GM12878 (cell line): ENCODE data around the gene LCN12. TPM values are rescaled to one million over a fixed set of nuclear protein-coding genes. Genes with fewer than 3 reads are reported as not detected.

Experiments
- ATAC-seq: fragments of 200-7000 bp; cut with Tn5 transposase; 3 replicates; pipeline ENCODE4 v1.9.1; 2020; ENCODE audit warnings: mild to moderate bottlenecking, moderate library complexity
- BruUV-seq: library from RNA; stranded (reverse); fragments of 400-500 nt; replicated peaks from 2 replicates; lab custom pipeline; 2021; lab: Mats Ljungman, UMichigan
- CTCF ChIA-PET: fragments of 300-600 bp; sonication (Branson Sonifier 250); formaldehyde crosslinking; extraction: SDS; loops from one replicate; lab custom pipeline; 2021; ENCODE audit warnings: inconsistent platforms; lab: Yijun Ruan, JAX
- POLR2A ChIA-PET: fragments of 350-600 bp; formaldehyde crosslinking; extraction: SDS; loops from one replicate; lab custom pipeline; 2021; ENCODE audit warnings: inconsistent platforms; lab: Charles Lee
- RAD21 ChIA-PET: fragments of 300-600 bp; sonication (Branson Sonifier 250); formaldehyde crosslinking; loops from one replicate; lab custom pipeline; 2023; ENCODE audit warnings: antibody characterized with exemption; ENCODE audit not compliant: unreplicated experiment; lab: Charles Lee
- SMC1A ChIA-PET: fragments of 300-600 bp; sonication (Branson Sonifier 250); formaldehyde crosslinking; loops from one replicate; lab custom pipeline; 2023; ENCODE audit not compliant: unreplicated experiment, uncharacterized antibody; lab: Charles Lee
- DNase-seq: peaks from one replicate; pipeline ENCODE4 v3.0.0-alpha.2; 2011; ENCODE audit warnings: low read depth, low spot score
- FAIRE-seq: peaks from 3 replicates; lab custom pipeline; 2011; peaks lifted over from hg19 to GRCh38; lab: Jason Lieb, UNC
- H2AFZ ChIP-seq: 2 replicates; pipeline ENCODE4 v1.6.0; 2011; ENCODE audit warnings: low read depth, low read length, control low read depth; ENCODE audit not compliant: control insufficient read depth
- H3K27ac ChIP-seq: 2 replicates; pipeline ENCODE4 v1.5.1; 2011; ENCODE audit warnings: control low read depth; ENCODE audit not compliant: control insufficient read depth, insufficient read depth
- H3K27me3 ChIP-seq, 2 experiments: replicated peaks in 1 of 2; 2 replicates each; pipeline versions ENCODE4 v1.6.0 to v1.6.1; 2011; ENCODE audit warnings: low read length in 1 of 2; ENCODE audit not compliant: control insufficient read depth in 2 of 2, insufficient read depth in 2 of 2
- H3K36me3 ChIP-seq, 2 experiments: 2 replicates each; pipeline ENCODE4 v1.5.1; 2011; ENCODE audit warnings: low read length in 1 of 2; ENCODE audit not compliant: control insufficient read depth in 2 of 2, insufficient read depth in 2 of 2
- H3K4me1 ChIP-seq: 2 replicates; pipeline ENCODE4 v1.6.1; 2011; ENCODE audit warnings: mild to moderate bottlenecking, low read length, moderate library complexity, mixed read lengths; ENCODE audit not compliant: control insufficient read depth, insufficient read depth
- H3K4me2 ChIP-seq: 2 replicates; pipeline ENCODE4 v1.6.0; 2011; ENCODE audit warnings: control low read depth; ENCODE audit not compliant: control insufficient read depth, insufficient read depth
- H3K4me3 ChIP-seq: fragments of 200-600 bp; sonication (generic); 2 replicates; pipeline ENCODE4 v1.5.1; 2016
- H3K79me2 ChIP-seq: 2 replicates; pipeline ENCODE4 v1.6.0; 2011; ENCODE audit warnings: low read length; ENCODE audit not compliant: control insufficient read depth, insufficient read depth
- H3K9ac ChIP-seq: 2 replicates; pipeline ENCODE4 v1.8.0; 2011; ENCODE audit warnings: low read length, control low read depth, mixed read lengths; ENCODE audit not compliant: control insufficient read depth, insufficient read depth
- H3K9me3 ChIP-seq: replicated peaks from 3 replicates; pipeline ENCODE4 v1.5.1; 2011; ENCODE audit warnings: mild to moderate bottlenecking, low read length; ENCODE audit not compliant: control insufficient read depth, insufficient read depth
- H4K20me1 ChIP-seq: 2 replicates; pipeline ENCODE4 v1.6.0; 2011; ENCODE audit not compliant: control insufficient read depth, insufficient read depth
- BMI1 ChIP-seq: fragments of 450-650 bp; IDR thresholded peaks from 2 replicates; pipeline ENCODE4 v1.6.1; 2016; ENCODE audit warnings: mild to moderate bottlenecking, moderate library complexity, borderline replicate concordance
- CHD2 ChIP-seq: IDR thresholded peaks from 2 replicates; pipeline ENCODE4 v1.6.1; 2011; ENCODE audit warnings: low read depth, low read length, improper control_type of control experiment, borderline replicate concordance
- CREM ChIP-seq: IDR thresholded peaks from 2 replicates; pipeline ENCODE4 v1.6.1; 2014; ENCODE audit warnings: antibody characterized with exemption, low read depth
- DPF2 ChIP-seq: fragments of 450-650 bp; IDR thresholded peaks from 2 replicates; pipeline ENCODE4 v1.6.1; 2017; ENCODE audit warnings: mild to moderate bottlenecking
- EP300 ChIP-seq, 2 experiments: fragments of 150-350 bp in 1 of 2; IDR thresholded peaks; 2 replicates each; pipeline ENCODE4 v1.6.1; 2011 to 2012; ENCODE audit warnings: low read depth in 2 of 2, low read length in 2 of 2, borderline replicate concordance in 1 of 2, improper control_type of control experiment in 1 of 2, inconsistent platforms in 1 of 2; ENCODE audit not compliant: control insufficient read depth in 1 of 2
- EZH2 ChIP-seq: IDR thresholded peaks from 2 replicates; pipeline ENCODE4 v1.6.1; 2012; ENCODE audit warnings: low read depth, mild to moderate bottlenecking, control low read depth, inconsistent platforms, low read length, borderline replicate concordance; ENCODE audit not compliant: control insufficient read depth
- IKZF1 ChIP-seq: fragments of 450-650 bp; conservative IDR thresholded peaks from 2 replicates; pipeline ENCODE4 v1.6.1; 2017; ENCODE audit warnings: antibody characterized with exemption, mild to moderate bottlenecking
- MYB ChIP-seq: fragments of 150-350 bp; IDR thresholded peaks from 2 replicates; pipeline ENCODE4 v1.6.1; 2014; ENCODE audit warnings: mild to moderate bottlenecking, low read depth, low read length, borderline replicate concordance
- NR2F1 ChIP-seq: fragments of 450-650 bp; conservative IDR thresholded peaks from 2 replicates; pipeline ENCODE4 v1.6.1; 2017; ENCODE audit warnings: mild to moderate bottlenecking
- SIX5 ChIP-seq: IDR thresholded peaks from 2 replicates; pipeline ENCODE4 v1.6.1; 2011; ENCODE audit warnings: mild to moderate bottlenecking, low read depth, low read length, moderate library complexity; ENCODE audit not compliant: severe bottlenecking
- ZSCAN29 ChIP-seq: fragments of 450-650 bp; IDR thresholded peaks from 2 replicates; pipeline ENCODE4 v1.6.1; 2017; ENCODE audit warnings: mild to moderate bottlenecking, moderate library complexity
- WGBS: methylation state at CpG from one replicate; pipeline ENCODE4 v1.1.6; 2016; ENCODE audit warnings: low lambda C conversion rate; ENCODE audit not compliant: insufficient replicate concordance, insufficient coverage; ENCODE audit errors: missing lambda C conversion rate; 5-methylcytosine and 5-hydroxymethylcytosine counted together
- in situ Hi-C: fragments of 300-500 bp; cut with MboI; formaldehyde crosslinking; loops from 9 replicates; pipeline ENCODE4 v1.14.3; 2018; ENCODE audit warnings: mixed read lengths
- intact Hi-C: fragments of 100-400 bp; cut with micrococcal nuclease; formaldehyde crosslinking; loops from one replicate; pipeline ENCODE4 v1.14.2; 2022; ENCODE audit not compliant: unreplicated experiment
- polyA plus RNA-seq, 11 experiments: library from polyadenylated mRNA; depleted of rRNA in 4 of 11; unstranded in 6 of 11; stranded (reverse) in 5 of 11; fragments of >200 nt; fragmentation: Nextera tagmentation in 4 of 11; fragmentation: Illumina TruSeq in 1 of 11; extraction: Ambion mirVana in 4 of 11; extraction: Trizol in 1 of 11; gene quantifications; 1 replicate in 1 of 11; 2 replicates in 10 of 11; pipeline versions ENCODE4 v1.2.1 to v1.2.3, GENCODE V29; 2011 to 2016; ENCODE audit warnings: inconsistent platforms in 2 of 11, missing spikeins in 2 of 11, low read depth in 1 of 11
- total RNA-seq, 4 experiments: library from RNA; depleted of rRNA in 3 of 4; stranded (reverse); fragments of >200 nt in 3 of 4; fragmentation: Illumina TruSeq in 1 of 4; extraction: Trizol in 1 of 4; gene quantifications; 2 replicates each; pipeline versions ENCODE4 v1.2.1 to v1.2.3, GENCODE V29; 2013 to 2021
- TF ChIP-seq, protein P1 (sequence below): fragments of 450-650 bp; conservative IDR thresholded peaks from 2 replicates; pipeline ENCODE4 v1.6.1; 2017; ENCODE audit warnings: mild to moderate bottlenecking, moderate library complexity
- TF ChIP-seq, protein P2 (sequence below): fragments of 450-650 bp; IDR thresholded peaks from 2 replicates; pipeline ENCODE4 v1.6.1; 2017; ENCODE audit warnings: borderline replicate concordance
- TF ChIP-seq, protein P3 (sequence below): IDR thresholded peaks from 2 replicates; pipeline ENCODE4 v1.6.1; 2011; ENCODE audit warnings: low read depth, low read length, improper control_type of control experiment, borderline replicate concordance

LCN12 gene
- total and polyA plus RNA-seq, 10 of the 15 experiments (the other 5 are each of a cell fraction or from before 2014, with no cell fraction given) = 0.06 to 0.64 (median 0.40) TPM; not detected in 3

DNA sequence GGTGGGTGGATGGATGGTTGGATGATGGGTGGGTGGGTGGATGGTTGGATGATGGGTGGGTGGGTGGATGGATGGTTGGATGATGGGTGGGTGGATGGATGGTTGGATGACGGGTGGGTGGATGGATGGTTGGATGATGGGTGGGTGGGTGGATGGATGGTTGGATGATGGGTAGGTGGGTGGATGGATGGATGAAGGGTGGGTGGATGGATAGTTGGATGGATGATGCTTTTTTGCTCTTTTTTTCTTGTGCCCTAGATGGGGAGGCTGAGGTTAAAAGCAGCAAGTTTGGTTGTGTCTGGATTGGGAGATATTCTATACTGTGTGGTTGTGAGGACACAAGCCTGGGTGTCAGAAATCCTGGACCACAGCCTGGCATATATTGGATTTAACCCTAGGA lies 5.4 kb downstream of the LCN12 start (continued):
- TF ChIP-seq, protein P1, sequence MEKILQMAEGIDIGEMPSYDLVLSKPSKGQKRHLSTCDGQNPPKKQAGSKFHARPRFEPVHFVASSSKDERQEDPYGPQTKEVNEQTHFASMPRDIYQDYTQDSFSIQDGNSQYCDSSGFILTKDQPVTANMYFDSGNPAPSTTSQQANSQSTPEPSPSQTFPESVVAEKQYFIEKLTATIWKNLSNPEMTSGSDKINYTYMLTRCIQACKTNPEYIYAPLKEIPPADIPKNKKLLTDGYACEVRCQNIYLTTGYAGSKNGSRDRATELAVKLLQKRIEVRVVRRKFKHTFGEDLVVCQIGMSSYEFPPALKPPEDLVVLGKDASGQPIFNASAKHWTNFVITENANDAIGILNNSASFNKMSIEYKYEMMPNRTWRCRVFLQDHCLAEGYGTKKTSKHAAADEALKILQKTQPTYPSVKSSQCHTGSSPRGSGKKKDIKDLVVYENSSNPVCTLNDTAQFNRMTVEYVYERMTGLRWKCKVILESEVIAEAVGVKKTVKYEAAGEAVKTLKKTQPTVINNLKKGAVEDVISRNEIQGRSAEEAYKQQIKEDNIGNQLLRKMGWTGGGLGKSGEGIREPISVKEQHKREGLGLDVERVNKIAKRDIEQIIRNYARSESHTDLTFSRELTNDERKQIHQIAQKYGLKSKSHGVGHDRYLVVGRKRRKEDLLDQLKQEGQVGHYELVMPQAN = no peak
- TF ChIP-seq NR2F1 = no peak

DNA sequence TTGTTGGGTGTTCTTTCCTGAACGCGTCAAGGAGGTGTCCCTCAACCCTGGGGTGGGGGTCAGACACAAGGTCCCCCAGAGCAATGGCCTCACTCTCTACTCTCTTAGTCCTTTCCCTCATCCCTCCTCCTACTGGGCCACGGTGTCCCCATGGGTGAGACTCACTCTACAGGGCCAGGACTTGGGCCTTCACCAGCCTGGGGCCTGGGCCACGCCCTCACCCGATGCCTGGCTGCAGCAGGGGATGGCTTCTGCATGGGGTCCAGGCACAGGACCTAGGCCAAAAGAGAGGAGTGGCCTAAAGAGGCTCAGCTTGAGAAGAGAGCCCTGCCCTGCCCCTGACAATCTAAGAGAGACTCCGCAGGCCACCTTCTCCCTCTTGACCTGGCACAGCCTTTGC lies 5.8 kb downstream of the LCN12 start:
- no peak for FAIRE-seq
- H3K4me1 ChIP-seq = no peaks in the 10 kb centered on the region
- no peak overlapping the region for H3K9ac ChIP-seq
- H3K9me3 ChIP-seq = no peaks in the 10 kb centered on the region
- H3K36me3 ChIP-seq = no peaks in the 10 kb centered on the region
- H2AFZ ChIP-seq = no peak overlapping the region
- no peak for TF ChIP-seq SIX5
- no peak for TF ChIP-seq CREM
- TF ChIP-seq MYB = no peak
- no peak for TF ChIP-seq DPF2
- no peak for TF ChIP-seq EP300 (IDR thresholded peaks at IDR 0.05; ENCODE audit: borderline replicate concordance in 1 of 2, control insufficient read depth in 1 of 2, low read depth in 2 of 2, low read length in 2 of 2)
- no peak for TF ChIP-seq IKZF1
- TF ChIP-seq ZSCAN29 = no peak
- TF ChIP-seq CHD2 = no peak
- no peak for TF ChIP-seq EZH2
- TF ChIP-seq, protein P2, sequence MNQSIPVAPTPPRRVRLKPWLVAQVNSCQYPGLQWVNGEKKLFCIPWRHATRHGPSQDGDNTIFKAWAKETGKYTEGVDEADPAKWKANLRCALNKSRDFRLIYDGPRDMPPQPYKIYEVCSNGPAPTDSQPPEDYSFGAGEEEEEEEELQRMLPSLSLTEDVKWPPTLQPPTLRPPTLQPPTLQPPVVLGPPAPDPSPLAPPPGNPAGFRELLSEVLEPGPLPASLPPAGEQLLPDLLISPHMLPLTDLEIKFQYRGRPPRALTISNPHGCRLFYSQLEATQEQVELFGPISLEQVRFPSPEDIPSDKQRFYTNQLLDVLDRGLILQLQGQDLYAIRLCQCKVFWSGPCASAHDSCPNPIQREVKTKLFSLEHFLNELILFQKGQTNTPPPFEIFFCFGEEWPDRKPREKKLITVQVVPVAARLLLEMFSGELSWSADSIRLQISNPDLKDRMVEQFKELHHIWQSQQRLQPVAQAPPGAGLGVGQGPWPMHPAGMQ = no peak
- TF ChIP-seq, protein P3, sequence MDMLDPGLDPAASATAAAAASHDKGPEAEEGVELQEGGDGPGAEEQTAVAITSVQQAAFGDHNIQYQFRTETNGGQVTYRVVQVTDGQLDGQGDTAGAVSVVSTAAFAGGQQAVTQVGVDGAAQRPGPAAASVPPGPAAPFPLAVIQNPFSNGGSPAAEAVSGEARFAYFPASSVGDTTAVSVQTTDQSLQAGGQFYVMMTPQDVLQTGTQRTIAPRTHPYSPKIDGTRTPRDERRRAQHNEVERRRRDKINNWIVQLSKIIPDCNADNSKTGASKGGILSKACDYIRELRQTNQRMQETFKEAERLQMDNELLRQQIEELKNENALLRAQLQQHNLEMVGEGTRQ = no peak
- no peak for TF ChIP-seq BMI1
- H3K4me3 ChIP-seq = no peak overlapping the region
- CTCF ChIA-PET = no interaction called here
- POLR2A ChIA-PET = no interaction called here
- no peaks in the 10 kb centered on the region for H4K20me1 ChIP-seq
- in situ Hi-C loops = no loop called here
- no peak overlapping the region for H3K4me2 ChIP-seq
- no peak for ATAC-seq
- BruUV-seq = no TSS peak
- SMC1A ChIA-PET = no interaction called here
- WGBS = 31% methylated on average over 6 of the region's 6 CpGs
- RAD21 ChIA-PET = no interaction called here
- DNase-seq = no peak
- no peak overlapping the region for H3K27ac ChIP-seq
- intact Hi-C loops = no loop called here
- no peaks in the 10 kb centered on the region for H3K79me2 ChIP-seq
- no peaks in the 10 kb centered on the region for H3K27me3 ChIP-seq
